HepG2 (cell line): ENCODE data around the gene THAP3. TPM values are rescaled to one million over a fixed set of nuclear protein-coding genes. Genes with fewer than 3 reads are reported as not detected.
A peak's percentile ranks its signal among the peaks of the same experiment; 100 is the strongest.

Experiments used
- CENPT ChIP-seq: sonication (generic); formaldehyde crosslinking; IDR thresholded peaks from 2 replicates; pipeline ENCODE4 v1.8.0; 2022; ENCODE audit warnings: low read depth, mild to moderate bottlenecking, moderate library complexity, missing genetic modification reagents
- HNF1A ChIP-seq, 2 experiments: sonication (generic) in 1 of 2; formaldehyde crosslinking in 1 of 2; IDR thresholded peaks; 2 replicates each; pipeline versions ENCODE4 v1.4.0 to v1.6.1; 2016 to 2020; ENCODE audit warnings: borderline replicate concordance in 1 of 2, low read depth in 1 of 2, mild to moderate bottlenecking in 1 of 2, missing genetic modification reagents in 1 of 2
- KAT7 ChIP-seq: IDR thresholded peaks from 2 replicates; pipeline ENCODE4 v1.6.1; 2018; ENCODE audit warnings: borderline replicate concordance, missing compliant biosample characterization
- KDM2A ChIP-seq: sonication (generic); formaldehyde crosslinking; IDR thresholded peaks from 2 replicates; pipeline ENCODE4 v1.4.0; 2020; ENCODE audit warnings: low read depth, missing genetic modification reagents, borderline replicate concordance
- NFE2L1 ChIP-seq: sonication (generic); formaldehyde crosslinking; IDR thresholded peaks from 2 replicates; pipeline ENCODE4 v1.4.0; 2020; ENCODE audit warnings: missing genetic modification reagents, mild to moderate bottlenecking, borderline replicate concordance
- PHF20 ChIP-seq: sonication (generic); formaldehyde crosslinking; IDR thresholded peaks from 2 replicates; pipeline ENCODE4 v1.5.0; 2020; ENCODE audit warnings: mild to moderate bottlenecking, missing genetic modification reagents
- PREB ChIP-seq: sonication (generic); formaldehyde crosslinking; IDR thresholded peaks from 2 replicates; pipeline ENCODE4 v1.4.0; 2020; ENCODE audit warnings: missing genetic modification reagents
- RARG ChIP-seq: sonication (generic); formaldehyde crosslinking; IDR thresholded peaks from 2 replicates; pipeline ENCODE4 v1.4.0; 2020; ENCODE audit warnings: low read depth, mild to moderate bottlenecking, missing genetic modification reagents
- SAP130 ChIP-seq: IDR thresholded peaks from 2 replicates; pipeline ENCODE4 v1.6.1; 2016; ENCODE audit warnings: low read depth
- U2AF1 ChIP-seq: fragments of 200-400 bp; formaldehyde crosslinking; optimal IDR thresholded peaks from 2 replicates; pipeline ENCODE3; 2017; ENCODE audit warnings: mild to moderate bottlenecking, low read depth, low read length
- ZBTB37 ChIP-seq: sonication (generic); formaldehyde crosslinking; IDR thresholded peaks from 2 replicates; pipeline ENCODE4 v1.4.0; 2020; ENCODE audit warnings: mild to moderate bottlenecking, missing genetic modification reagents
- ZNF136 ChIP-seq: sonication (generic); formaldehyde crosslinking; IDR thresholded peaks from 2 replicates; pipeline ENCODE4 v1.8.1; 2022; ENCODE audit warnings: low read depth, mild to moderate bottlenecking, moderate library complexity, missing genetic modification reagents
- ZNF256 ChIP-seq: sonication (generic); formaldehyde crosslinking; conservative IDR thresholded peaks from 2 replicates; pipeline ENCODE4 v1.4.0; 2020; ENCODE audit warnings: missing genetic modification reagents
- ZNF264 ChIP-seq: sonication (generic); formaldehyde crosslinking; IDR thresholded peaks from 2 replicates; pipeline ENCODE4 v1.4.0; 2020; ENCODE audit warnings: missing genetic modification reagents
- ZNF512B ChIP-seq: sonication (generic); formaldehyde crosslinking; IDR thresholded peaks from 2 replicates; pipeline ENCODE4 v1.5.1; 2020; ENCODE audit warnings: missing genetic modification reagents, mild to moderate bottlenecking, borderline replicate concordance
- ZNF724P ChIP-seq: sonication (generic); formaldehyde crosslinking; IDR thresholded peaks from 2 replicates; pipeline ENCODE4 v1.8.0; 2022; ENCODE audit warnings: missing genetic modification reagents, borderline replicate concordance
- polyA plus RNA-seq, 8 experiments: library from polyadenylated mRNA; depleted of rRNA in 3 of 8; stranded (reverse) in 7 of 8; unstranded in 1 of 8; fragments of >200 nt; fragmentation: Illumina TruSeq in 4 of 8; extraction: Trizol in 4 of 8; gene quantifications; 2 replicates each; pipeline versions ENCODE4 v1.2.1 to v1.2.3, GENCODE V29; 2011 to 2016; ENCODE audit warnings: low read depth in 4 of 8, missing spikeins in 1 of 8, mixed read lengths in 1 of 8; ENCODE audit not compliant: insufficient read depth in 1 of 8
- total RNA-seq, 5 experiments: library from RNA; depleted of rRNA; stranded (reverse); fragments of >200 nt; fragmentation: Illumina TruSeq; extraction: Trizol; gene quantifications; 2 replicates each; pipeline ENCODE4 v1.2.3, GENCODE V29; 2016; ENCODE audit warnings: low read depth in 1 of 5
- TF ChIP-seq, protein P1 (sequence below): sonication (generic); formaldehyde crosslinking; IDR thresholded peaks from 2 replicates; pipeline ENCODE4 v1.8.1; 2022; ENCODE audit warnings: mild to moderate bottlenecking, missing genetic modification reagents

Gene THAP3
- total and polyA plus RNA-seq, 2 of the 13 experiments (the other 11 are each of a cell fraction or from before 2014, with no cell fraction given), result 10.3 to 14.9 TPM

DNA sequence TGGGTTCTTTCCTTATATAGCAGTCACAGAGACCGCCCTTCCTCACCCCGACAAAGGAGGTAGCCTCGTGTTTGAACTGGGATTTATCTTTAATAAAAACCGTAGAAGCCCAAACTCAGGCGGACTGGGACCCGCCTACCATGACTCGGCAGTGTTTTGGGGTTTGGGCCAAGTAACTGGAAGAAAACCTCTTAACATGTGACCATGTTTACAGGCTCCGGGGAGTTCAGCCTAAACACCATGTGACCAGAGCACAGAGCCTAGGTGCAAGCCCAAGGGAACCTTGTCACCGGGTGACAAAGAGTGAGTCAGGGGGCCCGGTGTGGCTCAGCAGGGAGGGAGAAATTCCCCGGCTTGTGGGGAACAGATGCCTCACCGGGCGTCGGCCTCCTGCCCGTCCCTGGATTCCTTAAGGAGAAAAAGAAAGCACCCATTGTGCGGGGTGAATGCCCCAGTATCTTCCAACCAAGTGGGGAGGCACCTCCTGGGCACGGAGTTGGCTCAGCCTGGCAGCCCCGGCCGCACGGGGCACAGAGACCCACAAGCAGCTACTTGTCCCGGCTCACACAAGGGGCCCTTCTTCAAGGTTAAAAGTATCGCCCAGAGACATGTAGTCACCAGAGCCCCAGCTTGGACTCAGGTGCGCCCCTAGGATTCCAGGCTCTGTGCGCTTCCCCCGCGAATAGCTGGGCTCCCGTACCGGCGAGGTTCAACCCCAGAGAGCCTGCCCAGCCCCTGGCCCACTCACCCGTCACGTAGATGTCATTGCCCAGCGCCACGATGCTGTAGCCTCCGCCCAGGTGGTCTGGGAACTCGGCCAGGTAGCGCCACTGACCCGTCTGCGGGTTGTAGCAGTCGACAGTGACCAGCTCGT lies 23.4 kb upstream of the THAP3 start (continued):
- TF ChIP-seq ZBTB37 (no peak), PHF20 (CRISPR knock-in tag) (no peak), RARG (0 out of 2 replicates have a peak, but pooled peaks have one; percentile 24), HNF1A (IDR thresholded peaks at IDR 0.05; ENCODE audit: low read depth) (no peak), HNF1A (CRISPR knock-in tag; IDR thresholded peaks at IDR 0.05; ENCODE audit: borderline replicate concordance) (no peak), ZNF724P (no peak; the same call in 1 of the 2 replicates), CENPT (CRISPR knock-in tag) (peak; percentile 2; the same call in 1 of the 2 replicates), ZNF136 (no peak), ZNF512B (no peak), U2AF1 (no peak), KAT7 (no peak), NFE2L1 (CRISPR knock-in tag) (peak; percentile 84; the same call in 1 of the 2 replicates), PREB (no peak), ZNF264 (CRISPR knock-in tag) (no peak), KDM2A (CRISPR knock-in tag) (0 out of 2 replicates have a peak, but pooled peaks have one; percentile 19), ZNF256 (CRISPR knock-in tag) (no peak), SAP130 (peak; percentile 97)
- TF ChIP-seq, protein P1, sequence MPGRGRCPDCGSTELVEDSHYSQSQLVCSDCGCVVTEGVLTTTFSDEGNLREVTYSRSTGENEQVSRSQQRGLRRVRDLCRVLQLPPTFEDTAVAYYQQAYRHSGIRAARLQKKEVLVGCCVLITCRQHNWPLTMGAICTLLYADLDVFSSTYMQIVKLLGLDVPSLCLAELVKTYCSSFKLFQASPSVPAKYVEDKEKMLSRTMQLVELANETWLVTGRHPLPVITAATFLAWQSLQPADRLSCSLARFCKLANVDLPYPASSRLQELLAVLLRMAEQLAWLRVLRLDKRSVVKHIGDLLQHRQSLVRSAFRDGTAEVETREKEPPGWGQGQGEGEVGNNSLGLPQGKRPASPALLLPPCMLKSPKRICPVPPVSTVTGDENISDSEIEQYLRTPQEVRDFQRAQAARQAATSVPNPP (CRISPR knock-in tag), result no peak
